H9 (cell line): ENCODE measurements around the gene ISCU. TPM values are rescaled to one million over a fixed set of nuclear protein-coding genes. Genes with fewer than 3 reads are reported as not detected.
A peak's percentile ranks its signal among the peaks of the same experiment; 100 is the strongest.

Experiments
- DNase-seq: peaks from one replicate; pipeline ENCODE4 v3.0.0-alpha.2; 2017
- H2AFZ ChIP-seq: one replicate; pipeline ENCODE4 v1.6.1; 2013; ENCODE audit warnings: mild to moderate bottlenecking, low read length, control low read depth, moderate library complexity
- H2AK5ac ChIP-seq: 2 replicates; pipeline ENCODE4 v1.6.1; 2013; ENCODE audit warnings: low read length, control low read depth, mixed read lengths; ENCODE audit not compliant: insufficient read length
- H2BK120ac ChIP-seq: one replicate; pipeline ENCODE4 v1.6.1; 2013; ENCODE audit warnings: low read depth, mild to moderate bottlenecking, low read length, control low read depth, inconsistent platforms; ENCODE audit not compliant: poor library complexity, severe bottlenecking
- H2BK12ac ChIP-seq: 2 replicates; pipeline ENCODE4 v1.6.1; 2013; ENCODE audit warnings: low read length, control low read depth, mixed read lengths, low read depth; ENCODE audit not compliant: insufficient read length
- H2BK15ac ChIP-seq: 2 replicates; pipeline ENCODE4 v1.6.1; 2013; ENCODE audit warnings: low read depth, low read length, control low read depth
- H2BK20ac ChIP-seq: one replicate; pipeline ENCODE4 v1.6.1; 2013; ENCODE audit warnings: low read depth, mild to moderate bottlenecking, low read length, control low read depth, inconsistent platforms; ENCODE audit not compliant: poor library complexity, severe bottlenecking
- H2BK5ac ChIP-seq: 2 replicates; pipeline ENCODE4 v1.6.1; 2013; ENCODE audit warnings: low read length, control low read depth, mixed read lengths; ENCODE audit not compliant: insufficient read length
- H3K14ac ChIP-seq: 2 replicates; pipeline ENCODE4 v1.6.1; 2013; ENCODE audit warnings: low read length, control low read depth; ENCODE audit not compliant: insufficient read depth
- H3K18ac ChIP-seq: 2 replicates; pipeline ENCODE4 v1.6.1; 2013; ENCODE audit warnings: low read depth, mild to moderate bottlenecking, mixed read lengths, low read length, control low read depth; ENCODE audit not compliant: insufficient read length
- H3K23ac ChIP-seq: 2 replicates; pipeline ENCODE4 v1.6.1; 2013; ENCODE audit warnings: low read length, control low read depth, mixed read lengths, low read depth; ENCODE audit not compliant: insufficient read length
- H3K23me2 ChIP-seq: 2 replicates; pipeline ENCODE4 v1.6.1; 2013; ENCODE audit warnings: low read depth, mild to moderate bottlenecking, mixed read lengths, low read length, control low read depth; ENCODE audit not compliant: insufficient read length, poor library complexity, severe bottlenecking
- H3K27ac ChIP-seq: 2 replicates; pipeline ENCODE4 v1.5.1; 2013; ENCODE audit warnings: low read length, control low read depth, mixed read lengths, low read depth; ENCODE audit not compliant: insufficient read length
- H3K27me3 ChIP-seq: 2 replicates; pipeline ENCODE4 v1.6.1; 2013; ENCODE audit warnings: low read length, control low read depth, inconsistent platforms; ENCODE audit not compliant: insufficient read depth
- H3K4ac ChIP-seq: 2 replicates; pipeline ENCODE4 v1.6.1; 2013; ENCODE audit warnings: low read depth, mild to moderate bottlenecking, control low read depth, inconsistent platforms, low read length, moderate library complexity
- H3K4me1 ChIP-seq: 2 replicates; pipeline ENCODE4 v1.6.1; 2013; ENCODE audit warnings: low read length, control low read depth, inconsistent platforms; ENCODE audit not compliant: insufficient read depth
- H3K4me2 ChIP-seq: 2 replicates; pipeline ENCODE4 v1.6.1; 2013; ENCODE audit warnings: low read length, control low read depth, mixed read lengths; ENCODE audit not compliant: insufficient read length, insufficient read depth
- H3K56ac ChIP-seq: 2 replicates; pipeline ENCODE4 v1.6.1; 2013; ENCODE audit warnings: low read depth, mild to moderate bottlenecking, mixed read lengths, low read length, control low read depth; ENCODE audit not compliant: insufficient read length
- H3K79me1 ChIP-seq: 2 replicates; pipeline ENCODE4 v1.6.1; 2013; ENCODE audit warnings: low read depth, mild to moderate bottlenecking, moderate library complexity, low read length, control low read depth, inconsistent platforms; ENCODE audit not compliant: insufficient read depth, poor library complexity, severe bottlenecking
- H3K79me2 ChIP-seq: 2 replicates; pipeline ENCODE4 v1.6.1; 2013; ENCODE audit warnings: low read length, control low read depth, inconsistent platforms; ENCODE audit not compliant: insufficient read depth
- H3K9ac ChIP-seq: 2 replicates; pipeline ENCODE4 v1.6.1; 2013; ENCODE audit warnings: low read length, control low read depth, mixed read lengths; ENCODE audit not compliant: insufficient read length; ENCODE audit errors: extremely low read depth
- H3K9me3 ChIP-seq: one replicate; pipeline ENCODE4 v1.6.1; 2013; ENCODE audit warnings: low read depth, low read length, inconsistent platforms; ENCODE audit not compliant: control insufficient read depth
- H3T11ph ChIP-seq: one replicate; pipeline ENCODE4 v1.6.1; 2013; ENCODE audit warnings: mild to moderate bottlenecking, low read length, control low read depth, inconsistent platforms
- H4K20me1 ChIP-seq: one replicate; pipeline ENCODE4 v1.6.1; 2013; ENCODE audit not compliant: control insufficient read depth, insufficient read length, insufficient read depth
- H4K5ac ChIP-seq: 2 replicates; pipeline ENCODE4 v1.6.1; 2013; ENCODE audit warnings: low read depth, mild to moderate bottlenecking, mixed read lengths, low read length, control low read depth; ENCODE audit not compliant: insufficient read length
- H4K8ac ChIP-seq: replicated peaks from 2 replicates; pipeline ENCODE4 v1.6.1; 2013; ENCODE audit warnings: low read length, control low read depth, mixed read lengths, low read depth; ENCODE audit not compliant: insufficient read length
- H4K91ac ChIP-seq: 2 replicates; pipeline ENCODE4 v1.6.1; 2013; ENCODE audit warnings: low read depth, mild to moderate bottlenecking, moderate library complexity, mixed read lengths, low read length, control low read depth; ENCODE audit not compliant: insufficient read length
- H3K27ac Mint-ChIP-seq, 3 experiments: 2 replicates in 2 of 3; 3 replicates in 1 of 3; pipeline ENCODE4 v1.8.0; 2020 to 2021; ENCODE audit warnings: mixed read lengths in 3 of 3, mild to moderate bottlenecking in 1 of 3, moderate library complexity in 1 of 3
- H3K27me3 Mint-ChIP-seq: 2 replicates; pipeline ENCODE4 v1.8.0; 2021; ENCODE audit warnings: low read depth, mild to moderate bottlenecking, moderate library complexity, mixed read lengths
- H3K36me3 Mint-ChIP-seq, 3 experiments: 2 replicates in 2 of 3; 3 replicates in 1 of 3; pipeline ENCODE4 v1.8.0; 2020 to 2021; ENCODE audit warnings: low read depth in 3 of 3, mixed read lengths in 3 of 3; ENCODE audit not compliant: insufficient read depth in 1 of 3
- H3K4me1 Mint-ChIP-seq, 2 experiments: 2 replicates each; pipeline ENCODE4 v1.8.0; 2020; ENCODE audit warnings: mixed read lengths in 2 of 2
- H3K4me3 Mint-ChIP-seq, 2 experiments: 2 replicates in 1 of 2; 3 replicates in 1 of 2; pipeline ENCODE4 v1.8.0; 2020 to 2021; ENCODE audit warnings: mild to moderate bottlenecking in 2 of 2, mixed read lengths in 2 of 2, moderate library complexity in 1 of 2
- H3K9me3 Mint-ChIP-seq, 2 experiments: 2 replicates in 1 of 2; 3 replicates in 1 of 2; pipeline ENCODE4 v1.8.0; 2020; ENCODE audit warnings: mild to moderate bottlenecking in 2 of 2, mixed read lengths in 2 of 2, moderate library complexity in 1 of 2
- WGBS: extraction: QIAGEN DNeasy Blood & Tissue Kit; methylation state at CpG from one replicate; pipeline ENCODE4 v1.1.7; 2013; ENCODE audit warnings: missing lambda C conversion rate, low lambda C conversion rate, mixed read lengths; ENCODE audit not compliant: insufficient read length; ENCODE audit errors: extremely low coverage; 5-methylcytosine and 5-hydroxymethylcytosine counted together
- total RNA-seq: library from RNA; stranded (reverse); gene quantifications from 2 replicates; pipeline ENCODE4 v1.2.1, GENCODE V29; 2021
- TF ChIP-seq, protein P1 (sequence below): fragments of 200-600 bp; sonication (generic); conservative IDR thresholded peaks from 3 replicates; pipeline ENCODE4 v1.8.0; 2021; ENCODE audit warnings: antibody characterized with exemption, mild to moderate bottlenecking

ISCU gene
- total RNA-seq, 1 experiment from 2014 or later: 64.9 TPM

DNA sequence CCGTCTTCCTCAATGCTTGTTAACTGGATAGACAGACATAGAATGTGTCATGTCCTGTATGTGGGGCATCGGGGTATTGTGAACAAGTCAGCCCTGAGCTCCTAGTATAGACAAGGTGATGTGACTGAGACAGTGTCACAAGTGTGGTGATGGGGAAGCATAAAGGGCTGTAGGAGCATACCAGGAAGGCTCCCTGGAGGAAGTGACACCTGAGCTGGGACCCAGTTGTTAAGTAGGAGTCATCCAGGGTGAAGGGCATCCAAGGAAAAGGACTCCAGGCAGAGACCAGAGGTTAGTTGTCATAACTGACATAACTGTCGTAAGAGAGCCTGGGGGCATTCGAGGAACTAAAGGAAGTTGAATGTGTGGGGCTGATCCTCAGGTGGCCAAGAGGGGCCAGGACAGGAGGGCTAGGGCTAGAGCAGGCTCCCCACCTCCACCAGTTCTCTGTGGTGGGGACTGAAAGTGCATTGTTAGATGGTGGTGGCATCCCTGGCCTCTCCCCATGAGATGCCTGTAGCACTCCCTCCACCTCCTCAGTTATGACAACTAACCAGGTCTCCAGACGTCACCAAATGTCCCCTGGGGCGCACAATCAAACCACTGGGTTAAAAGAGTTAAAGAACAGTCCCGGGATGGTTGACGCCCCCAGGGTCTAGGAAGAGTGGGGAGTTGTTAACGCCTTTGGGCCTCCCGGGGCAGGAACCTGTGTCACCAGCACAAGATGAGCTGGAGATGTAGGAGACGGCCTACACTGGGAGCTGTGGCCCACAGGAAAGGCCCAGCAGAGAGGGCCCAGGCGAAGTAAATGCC is 44.9 kb upstream of the ISCU start:
- Histone ChIP-seq H2BK120ac (no peak overlapping the region), H2AFZ (no peak overlapping the region), H4K20me1 (peaks cover 2% of the 10 kb centered on the region), H3K79me2 (no peaks in the 10 kb centered on the region), H3K27ac (no peak overlapping the region), H3K9me3 (no peaks in the 10 kb centered on the region), H3K4me1 (peaks cover 3% of the 10 kb centered on the region; the same call in 1 of the 2 replicates), H3K27me3 (no peaks in the 10 kb centered on the region; the same call in 1 of the 2 replicates), H3K79me1 (peaks cover 5% of the 10 kb centered on the region), H3K18ac (no peak overlapping the region), H4K91ac (no peak overlapping the region), H2AK5ac (no peak overlapping the region), H3K23me2 (peaks cover 6% of the 10 kb centered on the region), H2BK5ac (no peak overlapping the region), H3K4ac (no peak overlapping the region), H2BK20ac (no peak overlapping the region), H2BK12ac (no peak overlapping the region), H3T11ph (no peak overlapping the region), H2BK15ac (no peak overlapping the region), H3K9ac (no peak overlapping the region), H4K8ac (no peak overlapping the region), H3K56ac (no peak overlapping the region), H3K4me2 (no peak overlapping the region), H4K5ac (no peak overlapping the region), H3K14ac (no peak overlapping the region), H3K23ac (no peak overlapping the region)
- peak overlapping the region in 1 of 2 experiments; percentile 5; a peak in 1 of 5 replicates for H3K4me3 Mint-ChIP-seq
- no peak overlapping the region for H3K27ac Mint-ChIP-seq
- no peaks in the 10 kb centered on the region for H3K9me3 Mint-ChIP-seq
- peaks cover 25 to 53% (median 45%) of the 10 kb centered on the region in 3 experiments; a peak in 6 of 7 replicates for H3K36me3 Mint-ChIP-seq
- WGBS: no CpG with 5 or more reads among the region's 12 CpGs
- peaks cover 10% of the 10 kb centered on the region in 2 experiments for H3K4me1 Mint-ChIP-seq
- DNase-seq: no peak
- H3K27me3 Mint-ChIP-seq: no peaks in the 10 kb centered on the region; the same call in 1 of the 2 replicates
- TF ChIP-seq, protein P1, sequence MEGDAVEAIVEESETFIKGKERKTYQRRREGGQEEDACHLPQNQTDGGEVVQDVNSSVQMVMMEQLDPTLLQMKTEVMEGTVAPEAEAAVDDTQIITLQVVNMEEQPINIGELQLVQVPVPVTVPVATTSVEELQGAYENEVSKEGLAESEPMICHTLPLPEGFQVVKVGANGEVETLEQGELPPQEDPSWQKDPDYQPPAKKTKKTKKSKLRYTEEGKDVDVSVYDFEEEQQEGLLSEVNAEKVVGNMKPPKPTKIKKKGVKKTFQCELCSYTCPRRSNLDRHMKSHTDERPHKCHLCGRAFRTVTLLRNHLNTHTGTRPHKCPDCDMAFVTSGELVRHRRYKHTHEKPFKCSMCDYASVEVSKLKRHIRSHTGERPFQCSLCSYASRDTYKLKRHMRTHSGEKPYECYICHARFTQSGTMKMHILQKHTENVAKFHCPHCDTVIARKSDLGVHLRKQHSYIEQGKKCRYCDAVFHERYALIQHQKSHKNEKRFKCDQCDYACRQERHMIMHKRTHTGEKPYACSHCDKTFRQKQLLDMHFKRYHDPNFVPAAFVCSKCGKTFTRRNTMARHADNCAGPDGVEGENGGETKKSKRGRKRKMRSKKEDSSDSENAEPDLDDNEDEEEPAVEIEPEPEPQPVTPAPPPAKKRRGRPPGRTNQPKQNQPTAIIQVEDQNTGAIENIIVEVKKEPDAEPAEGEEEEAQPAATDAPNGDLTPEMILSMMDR: no peak
